Hematopoietic multipotent progenitor cell (in vitro differentiated cells): ENCODE measurements around the gene NUDT12. TPM values are rescaled to one million over a fixed set of nuclear protein-coding genes. Genes with fewer than 3 reads are reported as not detected.

ENCODE experiments used
- DNase-seq, 3 donors: peaks; one replicate each; pipeline ENCODE4 v3.0.0-alpha.2; 2011 to 2015; ENCODE audit warnings: low read depth in 2 of 3, low spot score in 2 of 3
- total RNA-seq: library from RNA; depleted of rRNA; stranded (reverse); fragments of >200 nt; gene quantifications from one replicate; pipeline ENCODE4 v1.2.3, GENCODE V29; 2012

The NUDT12 gene
- 1.6 TPM for total RNA-seq

DNA sequence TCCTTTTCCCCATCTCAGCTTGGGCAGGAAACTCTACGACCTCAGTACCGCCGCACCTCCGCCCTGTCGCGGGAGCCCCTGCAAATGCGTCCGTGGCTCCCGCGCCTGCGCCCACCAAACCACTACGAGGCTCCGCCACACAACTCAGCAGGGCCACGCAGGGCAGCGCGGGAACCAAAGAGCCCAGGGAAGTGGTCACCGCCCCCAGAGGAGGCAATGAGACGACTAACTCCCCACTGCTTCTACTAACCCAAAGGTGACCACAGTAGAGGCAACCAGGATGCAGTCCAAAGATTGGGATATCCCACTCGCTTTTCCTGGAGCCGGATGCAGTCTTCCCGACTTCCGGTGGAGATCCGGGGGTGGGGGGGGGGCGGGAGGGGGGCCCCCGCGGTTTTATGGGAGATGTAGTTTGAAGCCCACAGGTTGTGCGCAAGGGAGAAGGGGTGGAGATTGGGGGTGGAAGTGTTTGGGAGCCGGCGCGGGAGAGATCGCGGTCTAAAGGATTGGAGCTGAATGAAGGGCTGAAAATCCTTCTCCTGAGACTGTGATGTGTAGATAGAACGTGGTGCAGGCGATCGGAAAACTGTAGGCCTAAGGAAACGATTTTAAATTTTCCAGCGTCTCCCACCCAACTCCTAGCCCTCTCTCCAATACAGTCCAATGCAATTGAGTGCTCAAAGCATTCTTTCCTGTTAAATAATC is at the start of gene NUDT12:
Gene NUDT12, minus strand, starts transcription at position 337 of the 705 bp plus-strand sequence. CDS start 2,541 bp downstream, outside the sequence.
- peak; percentile 6 to 84 (median 81) for DNase-seq

DNA sequence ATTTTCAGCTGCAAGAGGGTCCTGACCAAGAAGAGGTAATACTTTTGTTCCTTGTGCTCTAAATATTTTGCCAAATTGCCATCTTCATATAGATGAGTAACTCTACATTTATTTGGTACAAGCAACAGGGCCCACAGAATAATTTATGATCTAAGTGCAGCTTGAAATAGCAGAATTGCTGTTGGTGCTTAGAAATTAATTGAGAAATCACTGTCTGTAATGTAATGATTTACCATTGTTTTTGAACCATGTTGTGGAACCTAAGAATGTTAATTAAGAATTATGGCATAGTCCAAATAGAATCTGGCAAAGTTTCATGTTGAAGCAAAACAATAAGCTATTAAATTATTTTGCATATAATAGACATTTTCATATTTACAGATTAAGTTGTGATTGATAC is 44.8 kb upstream of the NUDT12 start:
- DNase-seq, result no peak

DNA sequence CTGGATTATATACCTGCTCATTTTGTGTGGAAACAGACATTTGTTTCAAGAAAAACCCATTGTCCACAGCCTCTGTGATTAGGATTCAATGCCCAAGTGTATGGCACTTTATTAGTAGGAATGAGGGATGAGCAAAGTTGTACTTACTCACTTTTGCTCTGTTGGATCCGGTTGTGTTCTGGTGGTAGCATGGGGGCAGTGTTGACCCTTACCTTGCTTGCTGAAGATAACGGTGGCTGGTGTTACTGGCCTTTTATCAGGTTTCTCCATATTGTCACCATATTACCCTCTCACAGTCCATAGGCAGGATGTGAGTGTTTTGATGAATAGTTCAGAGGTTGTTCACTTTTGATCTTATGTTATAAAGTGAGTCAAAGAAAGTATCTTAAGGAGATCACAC is 42.7 kb upstream of the NUDT12 start:
- DNase-seq, result no peak

DNA sequence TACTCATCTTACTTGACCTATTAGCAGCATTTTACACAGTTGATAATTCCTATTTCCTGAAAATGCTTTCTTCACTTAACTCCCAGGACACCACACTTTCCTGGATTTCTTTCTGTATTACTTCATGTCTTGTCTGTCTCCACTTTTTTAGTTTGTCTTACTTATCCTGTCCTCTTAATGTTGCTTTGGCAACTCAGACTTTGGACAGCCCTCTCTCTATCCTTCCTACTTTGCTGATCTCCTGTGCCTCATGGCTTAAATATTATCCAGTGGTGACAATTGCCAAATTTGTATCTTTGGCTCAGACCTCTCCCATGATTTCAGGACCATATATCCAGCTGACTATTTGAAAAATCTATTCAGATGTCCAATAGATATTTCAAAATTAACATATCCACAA is 39.8 kb upstream of the NUDT12 start:
- no peak for DNase-seq

DNA sequence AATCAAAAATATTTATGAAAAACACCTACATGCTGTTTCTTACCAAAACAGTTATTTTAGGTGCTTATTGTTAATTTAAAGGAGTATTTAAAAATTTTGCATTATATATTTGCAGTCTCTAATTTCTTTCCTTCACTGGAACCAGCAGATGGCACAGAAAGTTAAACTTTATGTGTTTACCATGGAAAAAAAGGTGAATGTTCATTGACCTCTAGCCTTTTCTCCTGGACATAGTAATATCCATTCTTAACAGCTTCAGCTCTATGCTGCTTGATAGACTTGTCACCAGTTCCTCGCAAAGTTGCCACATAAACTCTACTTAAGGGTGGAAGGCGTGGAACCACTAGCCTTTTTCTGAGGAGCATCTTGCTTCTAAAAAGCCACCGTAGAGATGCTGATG is 38.7 kb upstream of the NUDT12 start:
- DNase-seq, result no peak

DNA sequence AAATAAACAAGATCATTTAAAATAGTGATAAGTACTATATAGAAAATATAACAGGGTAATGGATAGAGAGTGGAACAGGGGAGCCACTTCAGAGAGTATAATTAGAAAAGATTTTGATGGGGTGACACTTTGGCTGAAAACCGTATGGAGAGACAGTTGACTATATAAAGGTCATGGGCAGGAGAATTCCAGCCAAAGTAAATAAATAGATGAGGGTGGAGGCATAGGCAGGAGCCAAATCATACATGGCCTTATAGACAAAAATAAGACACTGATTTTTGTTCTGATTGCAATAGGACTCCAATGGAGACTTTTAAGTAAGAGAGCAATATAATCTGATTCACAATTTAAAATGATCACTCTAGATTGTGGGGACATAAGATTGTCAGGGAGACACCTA is 37.5 kb upstream of the NUDT12 start:
- DNase-seq, result no peak

DNA sequence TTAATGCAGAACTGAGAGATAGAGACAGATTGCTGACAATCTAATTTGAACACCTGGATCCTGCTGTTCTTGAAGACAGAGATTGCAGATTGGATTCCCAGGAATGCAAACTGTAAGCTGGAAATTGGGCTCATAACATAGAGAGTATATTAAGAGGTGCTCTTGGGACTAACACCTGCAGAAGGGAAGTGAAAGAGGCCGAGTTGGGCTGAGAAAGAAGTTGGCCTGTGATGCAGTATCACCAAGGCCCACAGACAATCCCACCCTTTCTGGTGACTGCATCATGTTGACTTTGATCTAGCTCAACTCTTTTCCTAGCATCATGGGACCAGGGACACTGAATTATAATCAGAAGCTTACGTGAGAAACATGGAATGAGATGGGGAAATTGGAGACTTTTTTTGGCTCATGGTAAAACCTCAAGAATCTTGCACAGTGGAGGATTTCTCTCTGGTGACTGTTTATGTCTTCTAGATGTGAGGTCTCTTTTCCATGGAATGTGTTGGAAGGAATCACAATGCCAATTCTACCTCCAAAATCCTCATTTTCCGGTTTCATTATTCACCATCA is 36.5 kb upstream of the NUDT12 start:
- DNase-seq, result no peak

DNA sequence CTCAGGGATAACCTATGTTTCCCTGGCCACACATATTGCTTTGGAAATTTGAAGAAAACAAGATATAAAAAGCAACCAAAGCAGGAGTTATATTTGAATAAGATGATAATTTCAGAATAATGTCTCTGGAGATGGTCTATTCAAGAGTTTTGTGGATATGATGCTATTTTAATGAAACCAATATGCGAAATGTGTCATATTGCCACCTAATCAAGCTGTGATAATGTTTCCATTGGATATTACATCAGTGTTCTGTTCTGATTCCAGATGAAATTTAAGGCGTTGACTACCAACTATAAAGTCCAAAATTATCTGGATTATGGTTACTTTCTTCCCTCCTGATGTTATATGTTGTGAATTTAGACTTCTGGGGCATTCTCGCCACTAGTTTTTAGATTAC is 27.6 kb upstream of the NUDT12 start:
- DNase-seq, result no peak

DNA sequence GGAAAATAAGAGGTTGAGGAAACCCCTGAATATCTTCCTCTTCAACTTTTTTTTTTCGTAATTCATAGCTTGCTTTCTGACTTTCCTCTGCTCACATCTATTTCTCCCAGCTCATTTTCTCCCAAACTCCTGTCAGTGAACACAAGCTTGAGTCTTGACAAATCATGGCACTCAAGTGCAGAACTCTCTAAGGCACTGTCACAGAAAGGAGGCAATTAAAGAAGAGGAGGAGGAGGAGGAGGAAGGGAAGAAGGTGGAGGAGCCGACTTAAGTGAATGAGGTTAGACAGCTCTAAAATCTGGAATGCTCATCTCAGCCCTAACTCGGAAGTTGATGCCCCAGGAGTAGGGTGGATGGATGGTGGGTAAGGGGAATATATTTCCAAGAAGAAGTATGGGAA is 27.2 kb upstream of the NUDT12 start:
- DNase-seq, result no peak

DNA sequence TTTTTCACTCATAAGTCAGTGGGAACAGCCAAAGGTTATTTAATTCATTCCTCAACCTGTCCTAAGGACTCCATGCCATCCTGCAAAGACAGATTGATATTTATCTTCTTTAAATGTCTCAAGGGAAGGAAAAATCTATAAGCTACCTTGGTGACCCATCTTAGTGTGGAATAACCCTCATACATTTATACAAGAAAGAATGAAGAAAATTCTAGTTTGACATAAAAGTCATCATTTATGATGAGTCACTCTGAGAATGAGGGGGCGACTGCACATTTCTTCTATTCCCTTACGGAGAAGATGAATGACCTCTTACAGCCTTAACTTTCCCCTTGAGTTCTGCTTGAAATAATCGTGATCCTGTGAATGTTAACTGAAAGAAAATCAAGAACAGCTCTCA is 26.8 kb upstream of the NUDT12 start:
- DNase-seq, result no peak

DNA sequence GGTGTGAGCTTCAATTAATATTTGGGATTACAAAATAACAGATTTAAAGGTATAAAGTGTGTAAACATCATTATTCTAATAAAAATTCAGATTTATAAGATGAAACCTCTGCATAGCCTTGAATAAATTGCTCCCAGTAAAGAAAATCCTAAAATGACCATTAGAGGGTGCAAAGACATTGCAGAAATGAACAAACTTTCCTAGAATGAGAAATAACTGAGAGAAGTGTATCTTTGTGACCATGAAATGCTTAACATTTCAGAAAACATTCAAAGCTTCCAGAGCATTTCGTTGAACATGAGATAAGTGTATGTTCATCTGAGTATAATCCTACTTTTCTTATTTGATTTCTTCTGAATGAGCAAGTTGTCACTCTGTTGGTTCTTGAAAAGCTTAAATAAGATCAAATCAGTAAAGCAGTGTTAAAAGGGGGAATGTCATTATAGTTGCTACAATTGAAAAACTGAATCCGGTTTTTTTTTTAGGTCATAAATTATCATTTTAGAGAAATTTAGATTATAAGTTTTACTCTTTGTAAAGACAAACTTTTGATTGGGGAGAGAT is 24.7 kb upstream of the NUDT12 start:
- peak in 1 of 3 donors; percentile 39 for DNase-seq

DNA sequence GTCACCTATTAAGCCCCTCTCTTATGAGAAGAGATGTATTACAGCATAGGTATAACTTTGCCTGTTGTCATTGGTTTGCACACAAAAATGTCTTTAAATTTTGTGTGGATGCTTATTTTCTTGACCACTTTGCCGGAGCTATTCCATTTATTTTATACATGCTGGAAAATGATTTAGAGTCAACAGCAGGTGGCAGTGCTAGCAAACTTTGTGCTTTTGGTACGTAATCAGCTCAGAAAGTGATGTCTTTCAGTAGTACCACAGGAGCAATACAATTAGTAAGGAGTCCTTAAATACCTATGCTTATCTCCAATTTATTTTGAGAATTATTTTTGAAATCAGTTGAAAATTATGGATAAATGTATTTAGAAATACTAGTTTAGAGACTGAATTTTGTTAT is 19.8 kb upstream of the NUDT12 start:
- DNase-seq, result peak in 2 of 3 donors; percentile 26 to 53

DNA sequence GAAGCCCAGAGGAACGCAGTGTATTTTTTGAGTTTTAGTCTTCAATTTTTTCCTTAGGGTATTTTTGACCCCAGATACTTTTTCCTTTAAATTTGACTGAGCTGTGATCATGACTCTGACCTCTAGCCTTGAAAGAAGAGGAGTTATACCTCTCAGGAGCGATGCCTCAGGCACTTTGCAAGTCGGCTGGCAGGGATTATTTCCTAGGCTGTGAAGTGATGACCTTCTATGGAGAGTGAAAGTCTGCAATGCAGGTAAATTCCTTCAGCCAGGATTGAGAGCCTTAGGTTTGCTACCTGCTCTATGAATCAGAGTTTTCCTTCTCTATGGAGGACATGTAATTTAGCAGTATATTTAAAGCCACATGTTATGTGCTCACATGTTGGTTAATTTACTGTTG is 10.8 kb upstream of the NUDT12 start:
- DNase-seq, result no peak

DNA sequence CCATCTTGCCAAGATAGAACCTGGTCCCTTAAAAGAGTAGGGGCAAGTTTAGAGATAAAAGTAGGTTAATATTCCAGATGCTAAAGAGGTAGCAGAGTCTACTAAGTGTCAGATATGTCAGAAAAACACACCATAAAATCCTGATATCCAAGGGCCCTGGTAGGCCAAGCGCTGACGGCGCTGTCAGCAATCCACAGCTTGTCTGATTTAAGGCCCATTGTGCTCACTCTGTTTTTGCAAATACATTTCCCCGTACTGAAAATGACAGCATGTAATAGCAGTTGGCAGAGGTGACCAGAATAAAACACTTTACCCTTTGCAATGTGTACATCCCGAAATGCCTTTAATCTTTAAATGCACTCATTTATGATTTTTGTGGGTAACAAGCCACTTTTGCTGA is 9.9 kb upstream of the NUDT12 start:
- no peak for DNase-seq

DNA sequence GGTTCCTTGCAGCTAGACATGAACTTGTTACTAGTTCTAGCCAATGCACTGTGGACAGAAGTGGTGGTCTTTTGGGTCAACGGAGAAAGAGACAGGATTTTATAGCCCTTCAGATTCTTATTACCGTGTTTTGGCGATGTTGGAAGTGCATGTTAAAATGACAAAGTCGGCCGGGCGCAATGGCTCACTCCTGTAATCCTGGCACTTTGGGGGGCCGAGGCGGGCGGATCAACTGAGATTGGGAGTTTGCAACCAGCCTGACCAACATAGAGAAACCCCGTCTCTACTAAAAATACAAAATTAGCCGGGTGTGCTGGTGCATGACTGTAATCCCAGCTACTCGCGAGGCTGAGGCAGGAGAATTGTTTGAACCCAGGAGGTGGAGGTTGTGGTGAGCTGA is 9.1 kb upstream of the NUDT12 start:
- no peak for DNase-seq

DNA sequence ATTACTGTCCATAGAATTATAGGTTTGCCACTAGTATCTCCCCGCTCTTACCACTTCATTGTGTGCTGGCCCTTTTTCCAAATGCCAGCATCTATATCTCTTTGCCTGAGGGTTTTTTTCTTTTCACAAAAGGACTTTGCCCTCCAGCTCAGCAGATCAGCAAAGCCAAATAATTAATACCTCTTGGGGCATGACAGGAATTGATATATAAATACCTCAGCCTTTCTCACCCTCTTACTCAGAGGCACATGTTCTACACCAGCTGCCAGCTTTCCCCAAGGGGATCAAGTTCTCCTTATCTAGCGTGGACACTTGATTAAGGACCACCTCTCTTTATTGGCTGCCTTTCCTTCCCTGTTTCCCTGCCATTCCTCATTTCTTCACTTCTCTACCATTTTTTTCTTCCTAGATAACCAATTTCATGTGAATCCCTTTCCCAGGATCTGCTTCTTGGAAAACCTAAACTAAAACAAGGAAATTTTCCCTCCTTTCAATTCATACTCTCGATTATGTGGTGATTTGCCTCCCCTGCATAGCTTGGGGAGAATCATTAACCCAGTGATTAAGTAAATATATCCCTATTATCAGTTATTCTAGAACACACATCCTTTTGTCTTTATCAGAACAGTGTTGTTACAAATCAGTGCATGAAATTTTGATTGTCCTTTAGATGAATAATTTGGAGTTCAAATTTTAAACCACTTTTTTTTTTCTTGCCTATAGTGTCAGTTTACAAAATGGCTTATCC is 6.9 kb upstream of the NUDT12 start:
- DNase-seq, result no peak

DNA sequence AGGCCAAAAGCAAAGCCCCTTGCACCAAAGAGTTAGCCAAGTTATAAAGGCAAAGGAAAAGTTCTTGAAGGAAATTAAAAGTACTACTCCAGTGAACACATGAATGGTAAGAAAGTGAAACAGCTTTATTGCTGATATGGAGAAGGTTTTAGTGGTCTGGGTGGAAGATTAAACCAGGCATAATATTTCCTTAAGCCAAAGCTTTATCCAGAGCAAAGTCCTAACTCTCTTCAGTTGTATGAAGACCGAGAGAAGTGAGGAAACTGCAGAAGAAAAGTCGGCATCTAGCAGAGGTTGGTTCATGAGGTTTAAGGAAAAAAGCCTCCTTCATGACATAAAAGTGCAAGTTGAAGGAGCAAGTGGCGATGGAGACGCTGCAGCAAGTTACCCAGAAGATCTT is 3.1 kb upstream of the NUDT12 start:
- DNase-seq, result no peak

DNA sequence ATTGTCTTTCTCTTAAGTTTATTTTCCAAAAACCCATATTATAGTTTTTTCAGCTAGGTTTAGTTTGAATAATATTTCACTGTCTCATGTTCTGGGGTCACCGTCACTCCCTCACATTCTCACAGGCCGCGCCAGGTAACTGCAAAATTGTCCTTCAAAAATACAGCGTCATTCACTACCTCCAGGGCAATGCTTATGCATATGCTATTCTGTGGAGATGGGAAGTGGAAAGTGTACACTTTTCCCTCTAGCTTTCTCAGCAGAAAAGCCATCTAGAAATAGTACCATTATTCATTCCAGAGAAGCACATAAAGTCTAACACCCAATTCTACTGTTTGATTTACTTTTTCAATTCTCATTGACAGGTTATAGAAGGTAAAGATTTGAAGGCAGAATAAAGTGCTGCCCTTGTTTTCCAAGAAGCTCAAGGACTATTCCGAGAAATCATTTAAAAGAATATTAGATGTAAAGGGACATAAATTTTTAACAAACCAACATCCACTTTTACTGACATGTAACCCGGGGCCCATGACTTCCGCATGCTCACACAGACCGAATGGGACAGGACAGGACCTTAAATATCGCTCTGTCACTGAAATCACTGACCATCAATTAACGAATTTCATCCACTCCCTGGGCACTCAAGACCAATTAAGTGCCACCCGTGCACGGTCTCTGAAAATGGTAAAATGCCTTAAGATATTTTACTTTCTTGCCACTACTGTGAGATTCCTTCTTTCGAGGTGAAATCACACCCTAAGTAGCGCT is 720 bp downstream of the NUDT12 start:
- no peak for DNase-seq

DNA sequence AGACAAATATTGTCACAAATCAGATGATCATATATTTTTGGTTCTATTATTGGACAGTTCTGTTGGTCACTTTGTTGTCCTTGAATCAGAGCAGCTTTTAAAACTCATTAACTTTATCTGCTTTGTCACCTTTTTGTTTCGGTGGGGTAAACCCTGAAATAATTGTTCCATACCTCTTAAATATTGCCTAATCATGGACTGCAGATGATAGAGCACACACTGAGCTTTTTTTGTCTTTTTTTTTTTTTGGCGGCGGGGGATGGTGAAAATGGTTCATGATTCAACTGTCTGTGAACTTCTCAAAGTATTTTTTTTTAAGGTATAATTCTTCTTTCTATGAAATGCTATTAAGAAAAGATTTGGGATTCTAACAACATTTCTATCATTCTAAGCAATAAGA is 1.8 kb downstream of the NUDT12 start:
- no peak for DNase-seq

DNA sequence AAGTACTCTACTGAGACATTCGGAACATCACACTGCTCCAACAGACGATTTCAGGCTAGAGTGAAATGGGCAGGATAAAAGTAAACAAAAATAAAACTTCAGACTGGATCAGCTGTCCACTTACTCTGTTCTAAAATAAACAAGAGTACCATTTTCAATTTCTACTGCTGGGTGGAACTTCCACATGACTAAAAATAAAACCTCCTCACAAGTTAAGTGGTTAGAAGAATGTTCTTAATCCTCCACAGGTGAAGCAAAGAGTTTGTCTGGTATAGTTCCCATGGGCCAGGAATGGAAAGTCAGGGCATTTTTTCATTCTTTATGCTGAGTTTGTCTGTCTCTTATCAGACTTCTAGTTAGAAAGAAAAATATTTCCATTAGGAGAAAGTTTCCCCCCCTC is 15.7 kb downstream of the NUDT12 start:
- DNase-seq, result no peak

DNA sequence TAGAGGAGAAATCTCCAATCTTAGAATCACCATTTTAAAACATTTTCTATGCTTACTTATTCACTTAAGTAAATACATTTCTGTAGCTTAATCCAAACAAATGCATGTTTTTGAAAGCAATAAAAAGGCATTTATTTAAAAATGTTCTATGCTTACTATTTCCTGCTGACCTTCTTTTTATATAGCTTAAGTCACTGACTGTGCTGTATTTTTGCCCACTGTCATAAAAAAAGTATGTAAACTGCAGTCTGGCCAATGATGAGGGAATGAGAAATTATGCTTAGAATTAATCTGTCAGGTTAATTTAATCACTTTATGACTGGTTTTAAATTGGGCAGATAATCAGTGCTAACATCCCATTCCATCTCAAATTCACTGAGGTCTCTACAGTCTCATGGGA is 20.1 kb downstream of the NUDT12 start:
- no peak for DNase-seq
